Transverse colon (tissue), 4 donors: ENCODE results near the gene SPATA16. TPM values are rescaled to one million over a fixed set of nuclear protein-coding genes. Genes with fewer than 3 reads are reported as not detected.

Experiments
- DNase-seq: peaks from one replicate; pipeline ENCODE4 v3.0.0-alpha.2; 2019
- H3K27ac ChIP-seq, 4 donors: fragments of 200-600 bp; sonication (generic); 2 replicates each; pipeline ENCODE4 v1.5.1; 2016 to 2018; ENCODE audit warnings: inconsistent platforms in 4 of 4
- H3K27me3 ChIP-seq: fragments of 200-600 bp; sonication (generic); 2 replicates; pipeline ENCODE4 v1.5.1; 2017; ENCODE audit warnings: inconsistent platforms
- H3K36me3 ChIP-seq, 4 donors: fragments of 200-600 bp; sonication (generic); 2 replicates each; pipeline ENCODE4 v1.5.1; 2017 to 2019; ENCODE audit warnings: inconsistent platforms in 4 of 4
- H3K4me1 ChIP-seq, 4 donors: fragments of 200-600 bp; sonication (generic); 2 replicates each; pipeline ENCODE4 v1.5.1; 2017 to 2020; ENCODE audit warnings: inconsistent platforms in 4 of 4
- H3K4me3 ChIP-seq, 4 donors: fragments of 200-600 bp; sonication (generic); 1 replicate in 1 of 4; 2 replicates in 3 of 4; pipeline versions ENCODE4 v1.5.1 to v1.6.1; 2017 to 2019; ENCODE audit warnings: inconsistent platforms in 4 of 4
- H3K9me3 ChIP-seq, 2 donors: fragments of 200-600 bp; sonication (generic); 2 replicates each; pipeline ENCODE4 v1.5.1; 2017 to 2019; ENCODE audit warnings: inconsistent platforms in 2 of 2
- EP300 ChIP-seq: sonication (generic); formaldehyde crosslinking; IDR thresholded peaks from one replicate; pipeline ENCODE4 v1.6.1; 2017; ENCODE audit warnings: antibody characterized with exemption, low read depth
- POLR2A ChIP-seq: fragments of 450-650 bp; IDR thresholded peaks from one replicate; pipeline ENCODE4 v1.6.1; 2016; ENCODE audit warnings: antibody characterized with exemption, mild to moderate bottlenecking, moderate library complexity
- POLR2AphosphoS5 ChIP-seq, 3 donors: sonication (generic); formaldehyde crosslinking; IDR thresholded peaks; one replicate each; pipeline ENCODE4 v1.6.1; 2016; ENCODE audit warnings: antibody characterized with exemption in 3 of 3
- WGBS, 2 donors: methylation state at CpG; one replicate each; pipeline ENCODE4 v1.1.5; 2018; ENCODE audit warnings: low coverage in 1 of 2; 5-methylcytosine and 5-hydroxymethylcytosine counted together
- in situ Hi-C, 4 donors: fragments of 200-750 bp; cut with MboI; loops; one replicate each; pipeline versions ENCODE4 v1.15.0 to v1.15.1; 2017; ENCODE audit warnings: low sequenced_read_pairs in 3 of 4, low pct_ligation_motif_present in 1 of 4, low pct_unique_long_range_greater_than_20kb in 1 of 4
- intact Hi-C: fragments of 100-400 bp; cut with DNase I; formaldehyde crosslinking; loops from one replicate; pipeline ENCODE4 v1.15.1; 2023; ENCODE audit warnings: low total_unique reads
- total RNA-seq, 4 donors: library from RNA; depleted of rRNA; stranded (reverse); fragments of >200 nt; gene quantifications; one replicate each; pipeline ENCODE4 v1.1.0, GENCODE V29; 2016
- TF ChIP-seq, protein P1 (sequence below), 5 experiments: fragments of 200-600 bp in 3 of 5; fragments of 450-650 bp in 2 of 5; sonication (generic) in 3 of 5; IDR thresholded peaks; 1 replicate in 2 of 5; 2 replicates in 3 of 5; pipeline ENCODE4 v1.5.1; 2016 to 2017; ENCODE audit warnings: antibody characterized with exemption in 5 of 5, inconsistent platforms in 3 of 5, mild to moderate bottlenecking in 2 of 5, moderate library complexity in 1 of 5

SPATA16 gene
- total RNA-seq, 4 donors from 2014 or later, result not detected

DNA sequence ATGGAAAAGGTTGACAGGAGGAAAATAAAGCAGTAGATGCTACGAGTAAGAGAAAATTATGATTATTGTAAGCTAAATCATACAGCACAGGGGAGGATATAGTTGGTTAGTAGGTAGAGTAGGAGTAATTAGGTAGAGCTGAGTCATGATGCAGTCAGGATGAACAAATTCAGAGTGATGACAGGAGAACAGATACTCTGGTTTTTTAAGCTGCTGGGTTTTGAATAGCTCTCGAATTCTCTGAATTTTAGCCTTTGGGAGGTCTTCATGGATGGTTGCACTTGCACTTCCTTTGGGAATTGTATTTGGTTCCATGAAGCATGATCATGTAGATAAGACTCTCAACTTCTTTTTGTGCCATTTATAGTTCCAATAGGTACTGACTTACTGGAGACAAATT lies 294.3 kb downstream of the SPATA16 start:
- H3K27me3 ChIP-seq, result no peaks in the 10 kb centered on the region
- H3K36me3 ChIP-seq, result no peaks in the 10 kb centered on the region
- in situ Hi-C loops (no loop called here), intact Hi-C loops (no loop called here)
- no peak overlapping the region for H3K4me3 ChIP-seq
- no peaks in the 10 kb centered on the region for H3K4me1 ChIP-seq
- H3K9me3 ChIP-seq, result no peaks in the 10 kb centered on the region
- DNase-seq, result no peak
- H3K27ac ChIP-seq, result no peak overlapping the region
- TF ChIP-seq EP300 (no peak), POLR2A (no peak), POLR2AphosphoS5 (IDR thresholded peaks at IDR 0.05) (no peak)
- TF ChIP-seq, protein P1, sequence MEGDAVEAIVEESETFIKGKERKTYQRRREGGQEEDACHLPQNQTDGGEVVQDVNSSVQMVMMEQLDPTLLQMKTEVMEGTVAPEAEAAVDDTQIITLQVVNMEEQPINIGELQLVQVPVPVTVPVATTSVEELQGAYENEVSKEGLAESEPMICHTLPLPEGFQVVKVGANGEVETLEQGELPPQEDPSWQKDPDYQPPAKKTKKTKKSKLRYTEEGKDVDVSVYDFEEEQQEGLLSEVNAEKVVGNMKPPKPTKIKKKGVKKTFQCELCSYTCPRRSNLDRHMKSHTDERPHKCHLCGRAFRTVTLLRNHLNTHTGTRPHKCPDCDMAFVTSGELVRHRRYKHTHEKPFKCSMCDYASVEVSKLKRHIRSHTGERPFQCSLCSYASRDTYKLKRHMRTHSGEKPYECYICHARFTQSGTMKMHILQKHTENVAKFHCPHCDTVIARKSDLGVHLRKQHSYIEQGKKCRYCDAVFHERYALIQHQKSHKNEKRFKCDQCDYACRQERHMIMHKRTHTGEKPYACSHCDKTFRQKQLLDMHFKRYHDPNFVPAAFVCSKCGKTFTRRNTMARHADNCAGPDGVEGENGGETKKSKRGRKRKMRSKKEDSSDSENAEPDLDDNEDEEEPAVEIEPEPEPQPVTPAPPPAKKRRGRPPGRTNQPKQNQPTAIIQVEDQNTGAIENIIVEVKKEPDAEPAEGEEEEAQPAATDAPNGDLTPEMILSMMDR (IDR thresholded peaks at IDR 0.05), result no peak
- WGBS, 2 donors, result 80 to 81% methylated on average over 2 of the region's 2 CpGs

DNA sequence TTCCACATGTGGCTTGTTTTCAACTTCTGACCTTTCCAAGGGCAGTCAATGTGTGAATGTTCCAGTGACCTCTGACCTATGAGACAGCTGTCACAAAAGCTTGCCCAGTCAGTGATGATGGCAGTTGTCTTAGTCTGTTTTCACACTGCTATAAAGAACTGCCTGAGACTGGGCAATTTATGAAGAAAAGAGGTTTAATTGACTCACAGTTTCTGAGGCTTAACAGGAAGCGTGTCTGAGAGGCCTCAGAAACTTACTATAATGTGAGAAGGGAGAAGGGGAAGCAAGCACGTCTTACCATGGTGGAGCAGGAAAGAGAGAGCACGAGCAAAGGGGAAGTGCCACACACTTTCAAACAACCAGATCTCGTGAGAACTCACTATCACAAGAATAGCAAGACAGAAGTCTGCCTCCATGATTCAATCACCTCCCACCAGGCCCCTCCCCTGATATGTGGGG lies 294.9 kb downstream of the SPATA16 start:
- in situ Hi-C loops, result no loop called here
- no peaks in the 10 kb centered on the region for H3K4me1 ChIP-seq
- no peak overlapping the region for H3K27ac ChIP-seq
- WGBS, 2 donors, result 50 to 55% methylated on average over 4 of the region's 4 CpGs
- H3K9me3 ChIP-seq, result no peaks in the 10 kb centered on the region
- TF ChIP-seq EP300 (no peak), POLR2AphosphoS5 (IDR thresholded peaks at IDR 0.05) (no peak), POLR2A (no peak)
- TF ChIP-seq, protein P1 (IDR thresholded peaks at IDR 0.05), result no peak
- intact Hi-C loops, result no loop called here
- no peaks in the 10 kb centered on the region for H3K27me3 ChIP-seq
- no peak for DNase-seq
- no peak overlapping the region for H3K4me3 ChIP-seq
- no peaks in the 10 kb centered on the region for H3K36me3 ChIP-seq

DNA sequence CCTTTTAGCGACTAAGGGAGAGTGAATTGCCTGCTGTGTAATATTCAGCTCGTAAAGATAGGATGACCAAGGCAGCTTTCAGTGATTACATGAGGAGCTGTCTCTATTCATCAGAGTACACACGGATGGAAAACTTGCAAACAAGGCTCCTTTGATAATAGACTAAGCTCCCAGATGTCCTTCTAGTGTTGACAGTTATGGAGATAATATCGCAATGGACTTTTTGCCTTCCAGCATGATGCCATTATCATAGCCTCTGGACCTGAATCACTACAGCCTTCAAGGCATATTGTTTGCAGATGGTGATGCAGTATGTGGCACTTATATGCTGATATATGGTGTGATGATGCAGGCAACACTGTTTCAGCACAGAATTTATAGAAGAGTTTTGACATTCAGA lies 296.6 kb downstream of the SPATA16 start:
- Histone ChIP-seq H3K27ac (no peak overlapping the region), H3K36me3 (no peaks in the 10 kb centered on the region), H3K4me3 (no peak overlapping the region), H3K27me3 (no peaks in the 10 kb centered on the region), H3K9me3 (no peaks in the 10 kb centered on the region), H3K4me1 (no peaks in the 10 kb centered on the region)
- DNase-seq, result no peak
- intact Hi-C loops (no loop called here), in situ Hi-C loops (no loop called here)
- TF ChIP-seq EP300 (no peak), POLR2AphosphoS5 (IDR thresholded peaks at IDR 0.05) (no peak), POLR2A (no peak)
- TF ChIP-seq, protein P1 (IDR thresholded peaks at IDR 0.05), result no peak
- WGBS, 2 donors, result 40 to 60% methylated on average over 1 to 4 of the region's 4 CpGs

DNA sequence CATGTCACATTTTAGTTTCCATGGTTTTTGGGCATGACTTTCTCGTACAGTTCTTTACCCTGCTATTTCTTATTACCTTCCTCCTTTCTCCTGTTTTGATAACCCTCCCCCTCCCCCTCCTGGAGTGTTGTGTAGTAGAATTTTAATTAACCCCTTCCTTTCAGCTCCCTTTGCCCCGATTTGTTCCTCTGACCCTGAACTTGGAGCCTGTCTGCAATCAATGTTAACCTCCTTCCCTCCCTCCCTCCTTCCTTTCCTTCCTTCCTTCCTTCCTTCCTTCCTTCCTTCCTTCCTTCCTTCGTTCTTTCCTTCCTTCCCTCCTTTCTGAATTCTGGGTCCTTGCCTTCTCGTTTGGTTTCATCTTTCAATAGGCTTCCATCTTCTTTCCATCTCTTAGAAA lies 300.1 kb downstream of the SPATA16 start:
- no peak overlapping the region for H3K27ac ChIP-seq
- WGBS, 2 donors, result 39 to 52% methylated on average over 3 to 4 of the region's 4 CpGs
- H3K36me3 ChIP-seq, result no peaks in the 10 kb centered on the region
- no peak overlapping the region for H3K4me3 ChIP-seq
- no peak for TF ChIP-seq EP300
- TF ChIP-seq, protein P1 (IDR thresholded peaks at IDR 0.05), result no peak
- no peak for TF ChIP-seq POLR2AphosphoS5 (IDR thresholded peaks at IDR 0.05)
- no peak for TF ChIP-seq POLR2A
- no peaks in the 10 kb centered on the region for H3K9me3 ChIP-seq
- H3K4me1 ChIP-seq, result no peaks in the 10 kb centered on the region
- intact Hi-C loops, result no loop called here
- H3K27me3 ChIP-seq, result no peaks in the 10 kb centered on the region
- DNase-seq, result no peak
- in situ Hi-C loops, result no loop called here
